Epithelial cell of esophagus (primary cell): ENCODE data around the gene CDH4.

Experiments used
- DNase-seq: peaks from one replicate; pipeline ENCODE4 v3.0.0; 2010; ENCODE audit warnings: low read depth
- H3K4me3 ChIP-seq: 2 replicates; pipeline ENCODE4 v1.5.1; 2011; ENCODE audit warnings: mild to moderate bottlenecking, low read length, control low read depth
- CTCF ChIP-seq: IDR thresholded peaks from 2 replicates; pipeline ENCODE4 v1.5.1; 2011; ENCODE audit warnings: low read depth, mild to moderate bottlenecking, low read length, control low read depth, inconsistent platforms; ENCODE audit not compliant: insufficient read depth; ENCODE audit errors: missing control alignments

Gene CDH4

DNA sequence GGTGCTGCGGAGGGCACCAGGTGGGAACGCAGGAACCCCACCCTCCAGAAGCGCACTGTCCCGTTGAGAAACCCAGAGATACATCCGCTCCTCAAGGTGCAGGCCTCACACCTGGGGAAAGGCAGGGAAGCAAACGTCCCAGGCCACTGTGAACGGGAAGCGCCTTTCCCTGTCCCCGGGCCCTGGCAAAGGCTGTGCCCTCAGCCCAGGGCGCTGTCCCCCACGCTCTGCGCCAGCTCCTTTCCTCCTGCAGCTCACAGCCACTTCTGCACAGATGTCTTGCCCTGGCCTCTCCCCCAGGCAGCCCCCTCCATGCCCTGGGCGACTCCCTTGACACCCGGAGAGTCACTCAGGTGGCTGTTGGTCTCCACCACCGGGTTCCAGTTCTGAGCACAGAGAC is 609.8 kb downstream of the CDH4 start:
- TF ChIP-seq CTCF = no peak
- no peak overlapping the region for H3K4me3 ChIP-seq
- no peak for DNase-seq

DNA sequence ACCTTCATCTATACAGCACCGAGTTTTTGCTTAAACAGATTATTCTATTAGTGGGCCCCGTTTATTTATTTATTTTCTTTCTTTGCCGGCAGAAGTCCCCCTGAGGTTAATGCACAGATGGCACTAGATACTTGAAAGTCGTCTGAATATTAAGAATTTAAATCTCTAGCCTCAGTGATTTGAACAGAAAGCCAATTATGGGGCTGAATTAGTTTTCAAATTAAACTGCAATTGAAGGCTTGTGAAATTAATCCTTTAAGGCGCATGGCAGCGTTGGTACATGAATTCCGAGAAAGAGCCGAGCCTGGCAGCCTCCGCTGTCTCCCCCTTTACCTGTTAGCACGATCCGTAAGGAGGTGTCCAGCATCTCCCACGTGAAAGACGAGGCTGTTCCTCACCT is 610.8 kb downstream of the CDH4 start:
- TF ChIP-seq CTCF = no peak
- H3K4me3 ChIP-seq = no peak overlapping the region
- no peak for DNase-seq

- no peak overlapping the region for H3K4me3 ChIP-seq
- TF ChIP-seq CTCF = no peak
- no peak for DNase-seq
These were observed 612.4 kb downstream of the CDH4 start for GRCh38 chr20:61864481-61864880.

DNA sequence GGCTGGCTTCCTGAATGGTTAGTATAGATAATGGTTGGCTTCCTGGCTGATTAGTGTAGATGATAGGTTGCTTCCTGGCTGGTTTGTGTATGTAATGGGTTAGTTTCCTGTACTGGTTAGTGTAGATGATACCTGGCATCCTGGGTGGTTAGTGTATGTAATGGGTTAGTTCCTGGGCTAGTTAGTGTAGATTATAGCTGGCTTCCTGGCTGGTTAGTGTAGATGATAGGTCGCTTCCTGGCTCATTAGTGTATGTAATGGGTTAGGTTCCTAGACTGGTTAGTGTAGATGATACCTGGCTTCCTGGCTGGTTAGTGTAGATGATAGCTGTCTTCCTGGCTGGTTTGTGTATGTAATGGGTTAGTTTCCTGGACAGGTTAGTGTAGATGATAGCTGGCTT is 613.3 kb downstream of the CDH4 start:
- TF ChIP-seq CTCF = no peak
- no peak overlapping the region for H3K4me3 ChIP-seq

GRCh38 chr20:61866165-61866564 is 614.1 kb downstream of the CDH4 start:
- DNase-seq = no peak
- H3K4me3 ChIP-seq = no peak overlapping the region
- TF ChIP-seq CTCF = no peak

More for the DNA sequence above, 613.3 kb downstream of the CDH4 start:
- no peak for DNase-seq

GRCh38 chr20:61868006-61868405 is 615.9 kb downstream of the CDH4 start:
- no peak overlapping the region for H3K4me3 ChIP-seq
- TF ChIP-seq CTCF = no peak
- DNase-seq = no peak

DNA sequence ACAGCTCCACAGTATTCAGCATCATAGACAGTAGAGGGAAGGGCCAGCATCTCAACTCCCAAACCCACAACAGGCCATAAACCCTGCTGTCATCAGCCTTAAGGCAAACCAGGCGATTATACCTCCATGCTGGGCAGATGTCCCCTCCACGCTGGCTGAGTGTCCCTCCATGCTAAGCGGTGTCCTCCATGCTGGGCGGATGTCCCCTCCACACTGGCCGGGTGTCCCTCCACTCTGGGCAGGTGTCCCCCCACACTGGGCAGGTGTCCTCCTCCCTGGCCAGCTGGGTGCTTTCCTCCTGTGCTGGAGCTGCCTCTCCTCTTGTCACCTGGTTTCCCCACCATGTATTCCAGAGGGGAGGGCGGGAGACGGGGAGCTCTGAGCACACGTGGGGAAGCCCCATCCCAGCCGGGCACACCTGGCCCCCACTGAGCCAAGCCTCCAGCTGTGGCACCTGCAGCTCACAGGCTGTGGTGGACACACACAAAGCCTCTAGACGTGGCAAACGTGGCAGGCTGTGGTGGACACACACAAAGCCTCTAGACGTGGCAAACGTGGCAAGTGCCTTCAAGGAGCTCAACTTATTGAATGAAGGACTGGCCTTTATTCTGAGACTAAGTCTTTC is 616.5 kb downstream of the CDH4 start:
- H3K4me3 ChIP-seq = no peak overlapping the region
- DNase-seq = no peak
- TF ChIP-seq CTCF = no peak
